GM12878 (cell line): ENCODE results near the gene C9orf153. TPM values are rescaled to one million over a fixed set of nuclear protein-coding genes. Genes with fewer than 3 reads are reported as not detected.

Experiments used
- ATAC-seq: fragments of 200-7000 bp; cut with Tn5 transposase; 3 replicates; pipeline ENCODE4 v1.9.1; 2020; ENCODE audit warnings: mild to moderate bottlenecking, moderate library complexity
- BruUV-seq: library from RNA; stranded (reverse); fragments of 400-500 nt; replicated peaks from 2 replicates; lab custom pipeline; 2021; lab: Mats Ljungman, UMichigan
- CTCF ChIA-PET: fragments of 300-600 bp; sonication (Branson Sonifier 250); formaldehyde crosslinking; extraction: SDS; loops from one replicate; lab custom pipeline; 2021; ENCODE audit warnings: inconsistent platforms; lab: Yijun Ruan, JAX
- POLR2A ChIA-PET: fragments of 350-600 bp; formaldehyde crosslinking; extraction: SDS; loops from one replicate; lab custom pipeline; 2021; ENCODE audit warnings: inconsistent platforms; lab: Charles Lee
- RAD21 ChIA-PET: fragments of 300-600 bp; sonication (Branson Sonifier 250); formaldehyde crosslinking; loops from one replicate; lab custom pipeline; 2023; ENCODE audit warnings: antibody characterized with exemption; ENCODE audit not compliant: unreplicated experiment; lab: Charles Lee
- SMC1A ChIA-PET: fragments of 300-600 bp; sonication (Branson Sonifier 250); formaldehyde crosslinking; loops from one replicate; lab custom pipeline; 2023; ENCODE audit not compliant: unreplicated experiment, uncharacterized antibody; lab: Charles Lee
- DNase-seq: peaks from one replicate; pipeline ENCODE4 v3.0.0-alpha.2; 2011; ENCODE audit warnings: low read depth, low spot score
- FAIRE-seq: peaks from 3 replicates; lab custom pipeline; 2011; peaks lifted over from hg19 to GRCh38; lab: Jason Lieb, UNC
- H2AFZ ChIP-seq: 2 replicates; pipeline ENCODE4 v1.6.0; 2011; ENCODE audit warnings: low read depth, low read length, control low read depth; ENCODE audit not compliant: control insufficient read depth
- H3K27ac ChIP-seq: 2 replicates; pipeline ENCODE4 v1.5.1; 2011; ENCODE audit warnings: control low read depth; ENCODE audit not compliant: control insufficient read depth, insufficient read depth
- H3K27me3 ChIP-seq, 2 experiments: replicated peaks in 1 of 2; 2 replicates each; pipeline versions ENCODE4 v1.6.0 to v1.6.1; 2011; ENCODE audit warnings: low read length in 1 of 2; ENCODE audit not compliant: control insufficient read depth in 2 of 2, insufficient read depth in 2 of 2
- H3K36me3 ChIP-seq, 2 experiments: 2 replicates each; pipeline ENCODE4 v1.5.1; 2011; ENCODE audit warnings: low read length in 1 of 2; ENCODE audit not compliant: control insufficient read depth in 2 of 2, insufficient read depth in 2 of 2
- H3K4me1 ChIP-seq: 2 replicates; pipeline ENCODE4 v1.6.1; 2011; ENCODE audit warnings: mild to moderate bottlenecking, low read length, moderate library complexity, mixed read lengths; ENCODE audit not compliant: control insufficient read depth, insufficient read depth
- H3K4me2 ChIP-seq: 2 replicates; pipeline ENCODE4 v1.6.0; 2011; ENCODE audit warnings: control low read depth; ENCODE audit not compliant: control insufficient read depth, insufficient read depth
- H3K4me3 ChIP-seq: fragments of 200-600 bp; sonication (generic); 2 replicates; pipeline ENCODE4 v1.5.1; 2016
- H3K79me2 ChIP-seq: 2 replicates; pipeline ENCODE4 v1.6.0; 2011; ENCODE audit warnings: low read length; ENCODE audit not compliant: control insufficient read depth, insufficient read depth
- H3K9ac ChIP-seq: 2 replicates; pipeline ENCODE4 v1.8.0; 2011; ENCODE audit warnings: low read length, control low read depth, mixed read lengths; ENCODE audit not compliant: control insufficient read depth, insufficient read depth
- H3K9me3 ChIP-seq: replicated peaks from 3 replicates; pipeline ENCODE4 v1.5.1; 2011; ENCODE audit warnings: mild to moderate bottlenecking, low read length; ENCODE audit not compliant: control insufficient read depth, insufficient read depth
- H4K20me1 ChIP-seq: 2 replicates; pipeline ENCODE4 v1.6.0; 2011; ENCODE audit not compliant: control insufficient read depth, insufficient read depth
- CEBPZ ChIP-seq: fragments of 150-350 bp; IDR thresholded peaks from 2 replicates; pipeline ENCODE4 v1.6.1; 2016; ENCODE audit warnings: low read depth, low read length
- CUX1 ChIP-seq: IDR thresholded peaks from 2 replicates; pipeline ENCODE4 v1.6.1; 2012; ENCODE audit warnings: improper control_type of control experiment, low read depth, low read length; ENCODE audit not compliant: insufficient replicate concordance
- JUNB ChIP-seq: IDR thresholded peaks from 2 replicates; pipeline ENCODE4 v1.6.1; 2016; ENCODE audit warnings: antibody characterized with exemption, mild to moderate bottlenecking
- NFYA ChIP-seq: IDR thresholded peaks from 2 replicates; pipeline ENCODE4 v1.6.1; 2011; ENCODE audit warnings: low read depth, mild to moderate bottlenecking, low read length, improper control_type of control experiment, borderline replicate concordance
- NR2C1 ChIP-seq: fragments of 450-650 bp; IDR thresholded peaks from 2 replicates; pipeline ENCODE4 v1.6.1; 2017; ENCODE audit warnings: antibody characterized with exemption, mild to moderate bottlenecking, moderate library complexity
- PML ChIP-seq: IDR thresholded peaks from 2 replicates; pipeline ENCODE4 v1.6.1; 2012; ENCODE audit warnings: low read length, inconsistent platforms
- RCOR1 ChIP-seq: conservative IDR thresholded peaks from 2 replicates; pipeline ENCODE4 v1.6.1; 2012; ENCODE audit warnings: low read depth, low read length, improper control_type of control experiment
- SMAD1 ChIP-seq: fragments of 450-650 bp; IDR thresholded peaks from 2 replicates; pipeline ENCODE4 v1.6.1; 2018; ENCODE audit warnings: mild to moderate bottlenecking, low read depth; ENCODE audit not compliant: partially characterized antibody
- SMARCA5 ChIP-seq: fragments of 450-650 bp; IDR thresholded peaks from 2 replicates; pipeline ENCODE4 v1.6.1; 2017; ENCODE audit warnings: mild to moderate bottlenecking
- SRF ChIP-seq, 2 experiments: IDR thresholded peaks; 2 replicates each; pipeline ENCODE4 v1.6.1; 2011; ENCODE audit warnings: low read depth in 2 of 2, low read length in 2 of 2, mild to moderate bottlenecking in 1 of 2, moderate library complexity in 1 of 2
- ZNF592 ChIP-seq: fragments of 450-650 bp; IDR thresholded peaks from 2 replicates; pipeline ENCODE4 v1.6.1; 2017; ENCODE audit warnings: mild to moderate bottlenecking, moderate library complexity
- WGBS: methylation state at CpG from one replicate; pipeline ENCODE4 v1.1.6; 2016; ENCODE audit warnings: low lambda C conversion rate; ENCODE audit not compliant: insufficient replicate concordance, insufficient coverage; ENCODE audit errors: missing lambda C conversion rate; 5-methylcytosine and 5-hydroxymethylcytosine counted together
- in situ Hi-C: fragments of 300-500 bp; cut with MboI; formaldehyde crosslinking; loops from 9 replicates; pipeline ENCODE4 v1.14.3; 2018; ENCODE audit warnings: mixed read lengths
- intact Hi-C: fragments of 100-400 bp; cut with micrococcal nuclease; formaldehyde crosslinking; loops from one replicate; pipeline ENCODE4 v1.14.2; 2022; ENCODE audit not compliant: unreplicated experiment
- polyA plus RNA-seq, 11 experiments: library from polyadenylated mRNA; depleted of rRNA in 4 of 11; unstranded in 6 of 11; stranded (reverse) in 5 of 11; fragments of >200 nt; fragmentation: Nextera tagmentation in 4 of 11; fragmentation: Illumina TruSeq in 1 of 11; extraction: Ambion mirVana in 4 of 11; extraction: Trizol in 1 of 11; gene quantifications; 1 replicate in 1 of 11; 2 replicates in 10 of 11; pipeline versions ENCODE4 v1.2.1 to v1.2.3, GENCODE V29; 2011 to 2016; ENCODE audit warnings: inconsistent platforms in 2 of 11, missing spikeins in 2 of 11, low read depth in 1 of 11
- total RNA-seq, 4 experiments: library from RNA; depleted of rRNA in 3 of 4; stranded (reverse); fragments of >200 nt in 3 of 4; fragmentation: Illumina TruSeq in 1 of 4; extraction: Trizol in 1 of 4; gene quantifications; 2 replicates each; pipeline versions ENCODE4 v1.2.1 to v1.2.3, GENCODE V29; 2013 to 2021

The C9orf153 gene
- total and polyA plus RNA-seq, 10 of the 15 experiments (the other 5 are each of a cell fraction or from before 2014, with no cell fraction given): 0.03 to 1.2 (median 0.18) TPM; not detected in 1

GRCh38 chr9:86262492-86262891 is 3.0 kb upstream of the C9orf153 start:
- no peak for FAIRE-seq
- Histone ChIP-seq H4K20me1 (no peaks in the 10 kb centered on the region), H3K36me3 (peaks cover 0 to 1% of the 10 kb centered on the region in 2 experiments; a peak in 2 of 4 replicates), H3K9me3 (no peaks in the 10 kb centered on the region), H3K9ac (no peak overlapping the region), H3K4me3 (no peak overlapping the region), H3K27me3 (no peaks in the 10 kb centered on the region), H3K27ac (no peak overlapping the region), H3K4me2 (no peak overlapping the region), H2AFZ (no peak overlapping the region), H3K79me2 (no peaks in the 10 kb centered on the region), H3K4me1 (no peaks in the 10 kb centered on the region)
- no peak for ATAC-seq
- ChIA-PET CTCF (interaction anchor here (1.5 to 1.6 kb wide), 2 partner anchors 15 to 60 kb away, joined by 4 to 6 read pairs; no protein-coding TSS in a partner anchor), RAD21 (no interaction called here), SMC1A (interaction anchor here (1.0 kb wide), 1 partner anchor 61 kb away, joined by 3 read pairs; no protein-coding TSS in a partner anchor), POLR2A (interaction anchor here (0.9 kb wide), 1 partner anchor 19 kb away, joined by 3 read pairs; no protein-coding TSS in a partner anchor)
- 73% methylated on average over 4 of the region's 4 CpGs for WGBS
- intact Hi-C loops: no loop called here
- BruUV-seq: no TSS peak
- in situ Hi-C loops: no loop called here
- no peak for DNase-seq
- TF ChIP-seq ZNF592 (no peak), JUNB (no peak), RCOR1 (no peak), SMARCA5 (no peak), CEBPZ (no peak), PML (no peak), NFYA (no peak), CUX1 (no peak), SMAD1 (no peak), SRF (IDR thresholded peaks at IDR 0.05; ENCODE audit: low read depth in 2 of 2, low read length in 2 of 2) (no peak), NR2C1 (no peak)
